DMS53 treated with DMSO at 0.1 percent for 48 hours (cell line): ENCODE measurements around the gene ERMP1.
"Not testable (repeated sequence)": the region's sequence is repeated elsewhere in the genome, so short reads cannot be mapped to it uniquely, and the experiment has no call there.

Experiments
- DNase-seq: peaks from one replicate; lab custom pipeline; 2025; ENCODE audit not compliant: unreplicated experiment; lab: John Stamatoyannopoulos, UW

The ERMP1 gene

GRCh38 chr9:5832538-5833529, at the start of gene ERMP1:
Gene ERMP1, minus strand, starts transcription at chr9:5833117. Its CDS starts 90 bp downstream, at chr9:5833027.
- DNase-seq: peak; percentile 61

- DNase-seq: not testable (repeated sequence)
Measured at GRCh38 chr9:5882244-5883012, 49.5 kb upstream of the ERMP1 start.

GRCh38 chr9:5879419-5880181, 46.7 kb upstream of the ERMP1 start:
- no peak for DNase-seq

- no peak for DNase-seq
Measured at GRCh38 chr9:5876711-5877110, 43.8 kb upstream of the ERMP1 start.

GRCh38 chr9:5876026-5876425, 43.1 kb upstream of the ERMP1 start:
- DNase-seq: no peak

GRCh38 chr9:5874048-5874447, 41.1 kb upstream of the ERMP1 start:
- no peak for DNase-seq

- DNase-seq: no peak
Measured at GRCh38 chr9:5873439-5873838, 40.5 kb upstream of the ERMP1 start.

- no peak for DNase-seq
Measured at GRCh38 chr9:5872511-5872910, 39.6 kb upstream of the ERMP1 start.

GRCh38 chr9:5871785-5872184, 38.9 kb upstream of the ERMP1 start:
- no peak for DNase-seq

- DNase-seq: no peak
Measured at GRCh38 chr9:5870691-5871090, 37.8 kb upstream of the ERMP1 start.

- no peak for DNase-seq
Measured at GRCh38 chr9:5870020-5870339, 37.1 kb upstream of the ERMP1 start.

- no peak for DNase-seq
Measured at GRCh38 chr9:5869315-5870019, 36.5 kb upstream of the ERMP1 start.

- DNase-seq: no peak
Measured at GRCh38 chr9:5868235-5868634, 35.3 kb upstream of the ERMP1 start.

- no peak for DNase-seq
Measured at GRCh38 chr9:5866685-5867084, 33.8 kb upstream of the ERMP1 start.

GRCh38 chr9:5866272-5866671, 33.4 kb upstream of the ERMP1 start:
- DNase-seq: no peak

GRCh38 chr9:5864446-5864845, 31.5 kb upstream of the ERMP1 start:
- no peak for DNase-seq

GRCh38 chr9:5863092-5863746, 30.3 kb upstream of the ERMP1 start:
- no peak for DNase-seq

- no peak for DNase-seq
Measured at GRCh38 chr9:5858833-5859232, 25.9 kb upstream of the ERMP1 start.

- DNase-seq: no peak
Measured at GRCh38 chr9:5857928-5858327, 25.0 kb upstream of the ERMP1 start.

GRCh38 chr9:5854063-5854790, 21.3 kb upstream of the ERMP1 start:
- no peak for DNase-seq
